Peyer's patch (tissue), 4 donors: Measurements from ENCODE around the gene U2AF1L4.

Source experiments
- POLR2A ChIP-seq, 2 donors: fragments of 450-650 bp; IDR thresholded peaks; one replicate each; pipeline ENCODE4 v1.5.1; 2017; ENCODE audit warnings: antibody characterized with exemption in 2 of 2, mild to moderate bottlenecking in 2 of 2, moderate library complexity in 2 of 2
- TF ChIP-seq, protein P1 (sequence below), 6 experiments: fragments of 450-650 bp in 4 of 6; fragments of 200-600 bp in 2 of 6; sonication (generic) in 1 of 6; IDR thresholded peaks; one replicate each; pipeline ENCODE4 v1.5.1; 2017 to 2019; ENCODE audit warnings: antibody characterized with exemption in 6 of 6, mild to moderate bottlenecking in 3 of 6, moderate library complexity in 1 of 6

DNA sequence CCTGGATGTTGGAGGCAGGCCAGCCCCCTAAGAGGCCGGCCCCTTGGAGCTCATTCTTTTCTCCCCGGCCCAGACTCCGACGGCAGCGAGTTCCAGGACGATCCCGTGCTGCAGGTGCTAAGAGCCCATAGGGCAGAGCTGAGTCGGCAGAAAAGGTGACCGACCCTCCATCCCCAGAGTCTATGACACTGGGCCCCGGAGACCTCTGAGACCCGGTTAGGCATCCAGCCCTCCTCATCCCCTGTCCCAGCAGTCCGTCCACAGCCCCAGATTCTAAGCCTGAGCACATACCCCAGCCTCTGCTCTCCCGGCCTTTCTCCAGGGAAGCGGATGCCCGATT is 22.8 kb upstream of the U2AF1L4 start:
- TF ChIP-seq POLR2A (IDR thresholded peaks at IDR 0.05), result no peak
- TF ChIP-seq, protein P1, sequence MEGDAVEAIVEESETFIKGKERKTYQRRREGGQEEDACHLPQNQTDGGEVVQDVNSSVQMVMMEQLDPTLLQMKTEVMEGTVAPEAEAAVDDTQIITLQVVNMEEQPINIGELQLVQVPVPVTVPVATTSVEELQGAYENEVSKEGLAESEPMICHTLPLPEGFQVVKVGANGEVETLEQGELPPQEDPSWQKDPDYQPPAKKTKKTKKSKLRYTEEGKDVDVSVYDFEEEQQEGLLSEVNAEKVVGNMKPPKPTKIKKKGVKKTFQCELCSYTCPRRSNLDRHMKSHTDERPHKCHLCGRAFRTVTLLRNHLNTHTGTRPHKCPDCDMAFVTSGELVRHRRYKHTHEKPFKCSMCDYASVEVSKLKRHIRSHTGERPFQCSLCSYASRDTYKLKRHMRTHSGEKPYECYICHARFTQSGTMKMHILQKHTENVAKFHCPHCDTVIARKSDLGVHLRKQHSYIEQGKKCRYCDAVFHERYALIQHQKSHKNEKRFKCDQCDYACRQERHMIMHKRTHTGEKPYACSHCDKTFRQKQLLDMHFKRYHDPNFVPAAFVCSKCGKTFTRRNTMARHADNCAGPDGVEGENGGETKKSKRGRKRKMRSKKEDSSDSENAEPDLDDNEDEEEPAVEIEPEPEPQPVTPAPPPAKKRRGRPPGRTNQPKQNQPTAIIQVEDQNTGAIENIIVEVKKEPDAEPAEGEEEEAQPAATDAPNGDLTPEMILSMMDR (IDR thresholded peaks at IDR 0.05), result no peak
